Measurements from ENCODE around the gene FAM117A.
"Not testable (repeated sequence)": the region's sequence is repeated elsewhere in the genome, so short reads cannot be mapped to it uniquely, and the experiment has no call there.

FAM117A gene

DNA sequence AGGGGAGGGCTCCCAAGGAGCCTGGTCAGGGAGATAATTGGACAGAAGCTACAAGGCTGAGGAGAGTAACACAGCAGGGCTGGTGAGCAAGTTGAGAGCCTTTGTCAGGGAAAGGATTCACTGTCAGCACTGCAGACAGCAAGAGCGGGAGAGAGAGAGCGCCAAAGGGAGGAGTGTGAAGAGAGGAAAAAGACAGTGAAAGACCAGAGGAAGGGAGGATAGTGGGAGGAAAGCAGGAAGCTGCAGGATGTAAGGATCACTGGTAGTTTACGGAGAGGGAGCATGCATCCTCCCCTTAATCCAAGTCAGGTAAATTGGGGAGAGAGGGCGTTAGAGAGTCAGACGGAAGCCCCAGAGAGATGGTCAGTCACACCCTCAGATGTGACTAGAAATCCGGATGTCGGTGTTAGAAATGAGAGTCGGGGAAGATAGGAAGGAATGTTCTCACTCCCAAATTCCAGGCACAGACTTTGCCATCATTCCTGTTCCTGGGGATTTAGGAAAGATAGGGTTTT is 72.2 kb downstream of the FAM117A start:
- DNase-seq = no peak
- in situ Hi-C loops (cut with MboI; ENCODE audit: low pct_unique_long_range_greater_than_20kb, low sequenced_read_pairs) = no loop called here

- in situ Hi-C loops (cut with MboI; ENCODE audit: low pct_unique_long_range_greater_than_20kb, low sequenced_read_pairs) = no loop called here
- no peak for DNase-seq
Observed at GRCh38 chr17:49691086-49691676, 72.8 kb downstream of the FAM117A start.

- DNase-seq = no peak
Observed at GRCh38 chr17:49690256-49690655, 73.7 kb downstream of the FAM117A start.

DNA sequence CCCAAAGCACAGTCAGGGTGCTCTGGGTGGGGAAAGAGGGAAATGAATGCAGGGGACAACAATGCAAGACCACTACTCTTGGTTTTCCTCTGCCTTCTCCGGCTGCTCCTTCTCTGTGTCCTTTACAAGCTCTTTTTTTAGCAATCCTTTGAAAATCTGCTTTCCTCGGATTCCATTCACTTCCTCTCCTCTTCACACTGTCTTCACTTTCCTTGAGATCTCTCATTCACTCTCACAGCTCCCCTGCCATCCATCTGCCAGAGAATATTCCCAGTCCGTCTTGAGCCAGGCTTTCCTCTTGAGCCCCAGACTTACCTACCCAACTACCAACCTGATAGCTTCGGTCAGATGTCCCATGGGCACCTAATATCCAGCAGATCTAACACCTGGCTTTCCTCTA is 75.1 kb downstream of the FAM117A start:
- in situ Hi-C loops (cut with MboI; ENCODE audit: low pct_unique_long_range_greater_than_20kb, low sequenced_read_pairs) = no loop called here
- no peak for DNase-seq

More at GRCh38 chr17:49690256-49690655, 73.7 kb downstream of the FAM117A start:
- in situ Hi-C loops (cut with MboI; ENCODE audit: low pct_unique_long_range_greater_than_20kb, low sequenced_read_pairs) = no loop called here

GRCh38 chr17:49687878-49688491 is 75.9 kb downstream of the FAM117A start:
- in situ Hi-C loops (cut with MboI; ENCODE audit: low pct_unique_long_range_greater_than_20kb, low sequenced_read_pairs) = no loop called here
- DNase-seq = peak; percentile 79

GRCh38 chr17:49681106-49681979 is 82.6 kb downstream of the FAM117A start:
- in situ Hi-C loops (cut with MboI; ENCODE audit: low pct_unique_long_range_greater_than_20kb, low sequenced_read_pairs) = no loop called here
- DNase-seq = peak; percentile 35

- no peak for DNase-seq
- in situ Hi-C loops (cut with MboI; ENCODE audit: low pct_unique_long_range_greater_than_20kb, low sequenced_read_pairs) = no loop called here
Observed at GRCh38 chr17:49680314-49680713, 83.6 kb downstream of the FAM117A start.

GRCh38 chr17:49677933-49678847 is 85.7 kb downstream of the FAM117A start, which contains the start of gene SPOP:
TSS of gene SPOP (minus strand) at chr17:49678097. CDS start at chr17:49622810, 55,287 bp downstream.
- in situ Hi-C loops (cut with MboI; ENCODE audit: low pct_unique_long_range_greater_than_20kb, low sequenced_read_pairs) = no loop called here
- peak; percentile 100 for DNase-seq

DNA sequence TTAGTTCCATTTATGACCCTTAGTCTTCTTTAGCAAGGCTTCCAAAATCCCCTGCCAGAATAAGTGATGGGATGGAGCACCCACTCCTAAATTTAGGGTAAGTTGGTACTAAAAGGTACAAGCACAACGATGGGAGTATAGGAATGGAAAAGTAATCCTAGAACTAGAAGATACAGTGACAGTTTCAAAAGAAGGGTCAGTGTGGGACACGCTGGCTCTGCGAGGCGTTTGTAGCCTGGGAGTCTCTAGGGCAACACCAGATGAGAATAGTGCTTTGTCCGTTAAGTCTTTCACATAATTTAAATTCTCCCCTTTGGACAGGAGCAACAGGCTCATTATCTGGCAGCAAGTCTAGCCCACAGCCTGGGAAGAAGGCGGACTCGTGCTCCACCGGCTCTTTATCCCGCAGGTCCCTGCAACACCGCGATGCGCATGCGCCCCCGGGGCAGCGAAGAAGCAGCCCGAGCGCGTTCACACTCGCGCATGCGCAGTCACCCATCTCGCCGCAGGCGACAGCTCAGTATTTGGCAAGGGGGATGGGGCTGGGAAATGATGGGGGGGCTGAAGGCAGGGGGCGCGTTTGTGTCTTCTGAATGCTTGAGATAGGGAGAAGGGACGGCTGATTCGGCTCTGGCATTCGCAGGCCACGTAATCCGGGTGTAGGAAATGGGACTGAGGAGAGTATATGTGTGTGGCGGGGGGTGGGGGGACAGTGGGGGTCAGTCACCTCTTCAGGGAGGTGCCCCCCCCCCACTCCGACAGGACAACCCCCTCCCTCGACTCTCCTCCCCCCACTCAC is 86.6 kb downstream of the FAM117A start:
- peak; percentile 89 for DNase-seq
- in situ Hi-C loops (cut with MboI; ENCODE audit: low pct_unique_long_range_greater_than_20kb, low sequenced_read_pairs) = no loop called here

DNA sequence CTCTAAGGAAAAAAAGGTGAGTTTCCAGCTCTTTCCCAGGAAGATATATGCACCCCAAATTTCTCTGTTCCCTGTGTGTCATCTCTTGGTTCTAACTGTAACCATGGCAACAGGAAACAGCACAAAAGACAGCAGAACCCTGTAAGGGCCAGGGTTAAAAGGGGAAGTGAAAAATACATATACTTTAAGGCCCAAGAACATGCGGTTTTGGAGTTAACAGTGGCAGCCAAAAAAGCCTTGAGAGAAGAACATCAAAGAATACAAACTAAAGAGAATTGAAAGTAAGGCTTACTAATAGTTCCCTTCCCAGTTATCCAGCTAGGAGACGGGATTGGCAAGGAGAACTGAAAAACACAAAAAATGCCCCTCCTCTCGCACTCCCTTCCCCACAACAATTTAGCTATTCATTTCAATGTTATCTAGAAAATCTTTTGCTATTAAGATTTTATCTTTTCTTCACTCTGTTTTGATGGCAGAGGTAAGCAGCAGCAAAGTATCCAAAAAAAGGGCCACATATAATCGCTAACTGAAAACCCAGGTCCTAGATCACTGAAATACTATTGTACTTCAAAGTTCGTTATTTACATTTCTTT is 87.6 kb downstream of the FAM117A start:
- DNase-seq = peak; percentile 93
- in situ Hi-C loops (cut with MboI; ENCODE audit: low pct_unique_long_range_greater_than_20kb, low sequenced_read_pairs) = no loop called here

DNA sequence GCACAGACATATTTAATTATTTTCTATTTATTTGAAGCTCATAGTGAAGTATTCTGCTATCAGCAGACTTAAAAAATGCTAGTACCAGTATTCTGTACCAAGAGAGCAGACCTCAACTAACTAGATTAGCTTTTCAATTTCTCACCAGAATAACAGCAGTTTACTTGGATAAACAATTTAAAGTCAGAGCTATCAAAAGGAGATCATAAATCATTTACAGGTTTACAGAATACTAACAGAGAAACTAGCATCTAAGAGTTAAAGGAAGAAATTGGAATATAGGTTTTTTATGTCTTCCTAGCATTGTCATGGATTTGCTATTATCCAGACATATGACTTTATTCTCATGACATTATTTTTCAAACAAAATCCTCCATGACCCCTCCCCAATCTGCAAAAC is 89.4 kb downstream of the FAM117A start:
- in situ Hi-C loops (cut with MboI; ENCODE audit: low pct_unique_long_range_greater_than_20kb, low sequenced_read_pairs) = no loop called here
- no peak for DNase-seq

DNA sequence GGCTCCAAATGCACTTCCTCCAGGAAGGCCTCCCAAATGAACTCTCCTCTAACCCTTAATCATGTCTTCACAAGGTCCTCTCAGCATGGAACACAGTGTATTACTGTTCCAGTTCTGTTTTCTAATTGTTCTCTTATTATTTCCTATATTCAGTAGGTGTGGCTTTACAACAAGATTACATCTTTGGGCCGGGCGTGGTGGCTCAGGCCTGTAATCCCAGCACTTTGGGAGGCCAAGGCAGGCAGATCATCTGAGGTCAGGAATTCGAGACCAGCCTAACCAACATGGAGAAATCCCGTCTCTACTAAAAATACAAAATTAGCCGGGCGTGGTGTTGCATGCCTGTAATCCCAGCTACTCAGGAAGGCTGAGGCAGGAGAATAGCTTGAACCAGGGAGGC is 90.3 kb downstream of the FAM117A start:
- DNase-seq; in situ Hi-C loops (cut with MboI; ENCODE audit: low pct_unique_long_range_greater_than_20kb, low sequenced_read_pairs): not testable (repeated sequence)

DNA sequence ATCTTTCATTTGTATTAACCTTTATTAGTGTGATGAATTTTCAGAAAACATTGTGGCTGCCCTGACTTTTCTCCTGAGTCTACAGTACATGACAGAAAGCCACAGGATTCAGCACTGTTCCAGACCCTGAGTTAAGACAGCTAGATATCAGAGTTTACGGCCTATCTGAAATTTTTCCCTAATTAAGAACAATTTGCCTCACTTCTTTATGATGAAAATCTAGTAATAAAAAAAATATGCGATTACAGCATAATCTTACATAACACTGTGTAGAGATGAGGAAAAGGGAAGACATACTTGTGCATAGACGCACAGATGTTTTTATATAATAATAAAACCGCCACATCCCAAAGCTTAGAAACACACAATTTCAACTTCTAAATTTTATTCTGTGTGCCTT is 93.3 kb downstream of the FAM117A start:
- no peak for DNase-seq
- in situ Hi-C loops (cut with MboI; ENCODE audit: low pct_unique_long_range_greater_than_20kb, low sequenced_read_pairs) = no loop called here

- DNase-seq = no peak
- in situ Hi-C loops (cut with MboI; ENCODE audit: low pct_unique_long_range_greater_than_20kb, low sequenced_read_pairs) = no loop called here
Observed at GRCh38 chr17:49670002-49670401, 93.9 kb downstream of the FAM117A start.

GRCh38 chr17:49667854-49668253 is 96.1 kb downstream of the FAM117A start:
- in situ Hi-C loops (cut with MboI; ENCODE audit: low pct_unique_long_range_greater_than_20kb, low sequenced_read_pairs) = no loop called here
- no peak for DNase-seq

GRCh38 chr17:49664706-49665211 is 99.2 kb downstream of the FAM117A start:
- DNase-seq = no peak
- in situ Hi-C loops (cut with MboI; ENCODE audit: low pct_unique_long_range_greater_than_20kb, low sequenced_read_pairs) = no loop called here
